Mucosa of descending colon (tissue), 3 donors: ENCODE measurements around the gene LMBRD2. TPM values are rescaled to one million over a fixed set of nuclear protein-coding genes. Genes with fewer than 3 reads are reported as not detected.

ENCODE experiments used
- ATAC-seq: fragments of 200-7000 bp; cut with Tn5 transposase; one replicate; pipeline ENCODE4 v1.9.1; 2020; ENCODE audit warnings: mild to moderate bottlenecking, moderate library complexity
- DNase-seq, 3 donors: peaks; one replicate each; pipeline ENCODE4 v3.0.0-alpha.2; 2020
- H3K36me3 ChIP-seq: fragments of 200-600 bp; one replicate; pipeline ENCODE4 v1.8.0; 2021; ENCODE audit warnings: low read depth, mild to moderate bottlenecking
- H3K4me1 ChIP-seq: fragments of 200-600 bp; one replicate; pipeline ENCODE4 v1.8.0; 2021; ENCODE audit warnings: low read depth, mild to moderate bottlenecking
- H3K4me3 ChIP-seq: fragments of 200-600 bp; one replicate; pipeline ENCODE4 v1.8.0; 2021; ENCODE audit warnings: mild to moderate bottlenecking
- H3K9me3 ChIP-seq: fragments of 200-600 bp; one replicate; pipeline ENCODE4 v1.8.0; 2021; ENCODE audit warnings: mild to moderate bottlenecking
- CTCF ChIP-seq: fragments of 200-600 bp; IDR thresholded peaks from one replicate; pipeline ENCODE4 v1.8.0; 2022; ENCODE audit warnings: antibody characterized with exemption, mild to moderate bottlenecking
- intact Hi-C, 2 donors: fragments of 100-400 bp; cut with DNase I in 1 of 2; cut with micrococcal nuclease in 1 of 2; formaldehyde crosslinking; loops; one replicate each; pipeline versions ENCODE4 v1.11.0 to v1.11.1; 2022; cut with DNase I, micrococcal nuclease
- total RNA-seq, 3 donors: library from RNA; stranded (reverse); fragmentation: NEBNext Ultra II Directional in 2 of 3; extraction: Animal tissue kit (Norgen Biotek cat#: 25700) in 2 of 3; gene quantifications; one replicate each; pipeline versions ENCODE4 v1.2.1 to v1.2.4, GENCODE V29; 2021 to 2023
- donor health status: DM: no; HTN: no; CAD: no; lungs with moderate emphysema.
- donor health status: DM: no; HTN: no; CAD: no.
- donor health status: DM: no; HTN: yes; CAD: no.

LMBRD2 gene
- total RNA-seq, 3 donors from 2014 or later = 14.8 to 18.0 (median 16.7) TPM

- no peak for DNase-seq
- no peak for TF ChIP-seq CTCF
- Histone ChIP-seq H3K9me3 (no peaks in the 10 kb centered on the region), H3K36me3 (no peaks in the 10 kb centered on the region), H3K4me1 (no peaks in the 10 kb centered on the region), H3K4me3 (no peak overlapping the region)
- ATAC-seq = no peak
- intact Hi-C loops = no loop called here
Observed at GRCh38 chr5:36177154-36177553, 25.5 kb upstream of the LMBRD2 start.

GRCh38 chr5:36175043-36175442 is 23.4 kb upstream of the LMBRD2 start:
- Histone ChIP-seq H3K4me3 (no peak overlapping the region), H3K9me3 (no peaks in the 10 kb centered on the region), H3K36me3 (no peaks in the 10 kb centered on the region), H3K4me1 (no peaks in the 10 kb centered on the region)
- intact Hi-C loops = no loop called here
- ATAC-seq = no peak
- no peak for DNase-seq
- no peak for TF ChIP-seq CTCF

DNA sequence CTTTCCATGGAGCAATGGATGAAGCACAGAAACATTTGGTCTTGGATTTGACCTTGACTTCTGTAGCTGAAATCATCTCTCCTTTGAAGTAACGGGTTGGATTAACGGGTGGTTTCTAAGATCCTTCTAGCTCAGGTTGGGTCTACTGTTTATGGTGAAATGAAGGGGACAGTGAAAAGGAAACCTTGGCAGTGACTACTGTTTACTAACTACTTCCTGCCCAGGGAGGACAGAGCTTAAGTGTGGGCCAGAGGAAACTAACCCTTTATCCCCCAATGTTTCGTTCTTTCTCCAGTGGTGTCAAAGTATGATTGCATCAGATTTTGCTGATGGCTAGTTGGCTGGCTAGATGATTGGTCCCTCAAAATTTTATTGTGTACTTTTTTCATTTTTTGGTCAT is 22.4 kb upstream of the LMBRD2 start:
- Histone ChIP-seq H3K36me3 (no peaks in the 10 kb centered on the region), H3K4me1 (no peaks in the 10 kb centered on the region), H3K9me3 (no peaks in the 10 kb centered on the region), H3K4me3 (no peak overlapping the region)
- intact Hi-C loops = no loop called here
- DNase-seq (no peak), ATAC-seq (no peak)
- no peak for TF ChIP-seq CTCF

GRCh38 chr5:36173426-36173825 is 21.7 kb upstream of the LMBRD2 start:
- no peak for ATAC-seq
- Histone ChIP-seq H3K4me3 (no peak overlapping the region), H3K4me1 (no peaks in the 10 kb centered on the region), H3K9me3 (no peaks in the 10 kb centered on the region), H3K36me3 (no peaks in the 10 kb centered on the region)
- DNase-seq = no peak
- intact Hi-C loops = no loop called here
- TF ChIP-seq CTCF = no peak

- Histone ChIP-seq H3K9me3 (no peaks in the 10 kb centered on the region), H3K4me3 (no peak overlapping the region), H3K36me3 (no peaks in the 10 kb centered on the region), H3K4me1 (no peaks in the 10 kb centered on the region)
- TF ChIP-seq CTCF = no peak
- ATAC-seq (no peak), DNase-seq (no peak)
- intact Hi-C loops = no loop called here
Observed at GRCh38 chr5:36172599-36172998, 20.9 kb upstream of the LMBRD2 start.

- ATAC-seq (no peak), DNase-seq (no peak)
- Histone ChIP-seq H3K4me3 (no peak overlapping the region), H3K9me3 (no peaks in the 10 kb centered on the region), H3K36me3 (no peaks in the 10 kb centered on the region), H3K4me1 (no peaks in the 10 kb centered on the region)
- intact Hi-C loops = no loop called here
- no peak for TF ChIP-seq CTCF
Observed at GRCh38 chr5:36170832-36171424, 19.2 kb upstream of the LMBRD2 start.
